Thyroid gland (tissue), 4 donors: ENCODE data around the gene TCERG1. TPM values are rescaled to one million over a fixed set of nuclear protein-coding genes. Genes with fewer than 3 reads are reported as not detected.

Experiments used
- DNase-seq, 2 donors: peaks; one replicate each; pipeline ENCODE4 v3.0.0-alpha.2; 2019
- H3K27ac ChIP-seq, 3 donors: fragments of 200-600 bp; sonication (generic); 1 replicate in 2 of 3; 2 replicates in 1 of 3; pipeline ENCODE4 v1.5.1; 2016 to 2019; ENCODE audit warnings: mild to moderate bottlenecking in 1 of 3, moderate library complexity in 1 of 3
- H3K27me3 ChIP-seq: fragments of 200-600 bp; sonication (generic); one replicate; pipeline ENCODE4 v1.5.1; 2019
- H3K36me3 ChIP-seq, 2 donors: fragments of 200-600 bp; sonication (generic); one replicate each; pipeline ENCODE4 v1.5.1; 2016 to 2019
- H3K4me1 ChIP-seq, 2 donors: fragments of 200-600 bp; sonication (generic); one replicate each; pipeline ENCODE4 v1.5.1; 2017 to 2019
- H3K4me3 ChIP-seq, 3 donors: fragments of 200-600 bp; sonication (generic); replicated peaks in 1 of 3; 1 replicate in 2 of 3; 2 replicates in 1 of 3; pipeline ENCODE4 v1.5.1; 2016; ENCODE audit warnings: mild to moderate bottlenecking in 1 of 3
- H3K9me3 ChIP-seq: fragments of 200-600 bp; sonication (generic); one replicate; pipeline ENCODE4 v1.5.1; 2017
- CTCF ChIP-seq, 6 experiments: fragments of 200-600 bp in 3 of 6; fragments of 450-650 bp in 3 of 6; sonication (generic) in 3 of 6; IDR thresholded peaks; one replicate each; pipeline ENCODE4 v1.5.1; 2016 to 2019; ENCODE audit warnings: antibody characterized with exemption in 6 of 6, mild to moderate bottlenecking in 2 of 6, inconsistent platforms in 1 of 6, moderate library complexity in 1 of 6
- POLR2A ChIP-seq, 2 donors: fragments of 450-650 bp; IDR thresholded peaks; one replicate each; pipeline ENCODE4 v1.6.1; 2017; ENCODE audit warnings: antibody characterized with exemption in 2 of 2, mild to moderate bottlenecking in 2 of 2, moderate library complexity in 1 of 2
- WGBS, 2 donors: methylation state at CpG; one replicate each; pipeline ENCODE4 v1.1.5; 2017; 5-methylcytosine and 5-hydroxymethylcytosine counted together
- intact Hi-C: fragments of 100-400 bp; cut with DNase I; formaldehyde crosslinking; loops from one replicate; pipeline ENCODE4 v1.15.1; 2023
- total RNA-seq, 4 donors: library from RNA; depleted of rRNA; stranded (reverse); fragments of >200 nt; gene quantifications; one replicate each; pipeline ENCODE4 v1.2.3, GENCODE V29; 2016

The TCERG1 gene
- total RNA-seq, 4 donors from 2014 or later, result 50.0 to 106 (median 62.4) TPM

- intact Hi-C loops, result loop anchor here (10.0 kb wide), 1 partner anchor 646 kb away; no protein-coding TSS in a partner anchor
- Histone ChIP-seq H3K4me1 (no peaks in the 10 kb centered on the region), H3K36me3 (no peaks in the 10 kb centered on the region), H3K9me3 (no peaks in the 10 kb centered on the region), H3K27ac (no peak overlapping the region), H3K4me3 (no peak overlapping the region), H3K27me3 (no peaks in the 10 kb centered on the region)
- TF ChIP-seq POLR2A (IDR thresholded peaks at IDR 0.05) (no peak), CTCF (IDR thresholded peaks at IDR 0.05) (no peak)
- WGBS, 2 donors, result 92 to 96% methylated on average over 3 of the region's 3 CpGs
- no peak for DNase-seq
These were observed 91.3 kb downstream of the TCERG1 start for GRCh38 chr5:146538432-146538831.

- no peaks in the 10 kb centered on the region for H3K4me1 ChIP-seq
- no peaks in the 10 kb centered on the region for H3K27me3 ChIP-seq
- DNase-seq, result no peak
- TF ChIP-seq CTCF (IDR thresholded peaks at IDR 0.05), result no peak
- TF ChIP-seq POLR2A (IDR thresholded peaks at IDR 0.05), result no peak
- intact Hi-C loops, result loop anchor here (5.0 to 10.0 kb wide), 2 partner anchors 427 to 645 kb away; no protein-coding TSS in a partner anchor
- no peak overlapping the region for H3K27ac ChIP-seq
- no peaks in the 10 kb centered on the region for H3K36me3 ChIP-seq
- H3K4me3 ChIP-seq, result no peak overlapping the region
- no peaks in the 10 kb centered on the region for H3K9me3 ChIP-seq
- 94 to 95% methylated on average over 4 of the region's 4 CpGs for WGBS, 2 donors
These were observed 92.8 kb downstream of the TCERG1 start for GRCh38 chr5:146539973-146540372.

- Histone ChIP-seq H3K27ac (no peak overlapping the region), H3K27me3 (no peaks in the 10 kb centered on the region), H3K4me3 (no peak overlapping the region), H3K4me1 (no peaks in the 10 kb centered on the region), H3K9me3 (no peaks in the 10 kb centered on the region), H3K36me3 (no peaks in the 10 kb centered on the region)
- DNase-seq, result no peak
- TF ChIP-seq POLR2A (IDR thresholded peaks at IDR 0.05), result no peak
- no peak for TF ChIP-seq CTCF (IDR thresholded peaks at IDR 0.05)
- intact Hi-C loops, result loop anchor here (5.0 kb wide), 1 partner anchor 427 kb away; no protein-coding TSS in a partner anchor
- WGBS, 2 donors, result 76 to 79% methylated on average over 2 of the region's 2 CpGs
These were observed 93.3 kb downstream of the TCERG1 start for GRCh38 chr5:146540414-146540813.

GRCh38 chr5:146541958-146542849 is 95.1 kb downstream of the TCERG1 start:
- intact Hi-C loops, result loop anchor here (5.0 kb wide), 1 partner anchor 425 kb away; no protein-coding TSS in a partner anchor

More at GRCh38 chr5:146541958-146542849, 95.1 kb downstream of the TCERG1 start:
- Histone ChIP-seq H3K4me3 (no peak overlapping the region), H3K9me3 (no peaks in the 10 kb centered on the region), H3K36me3 (no peaks in the 10 kb centered on the region), H3K27ac (no peak overlapping the region), H3K4me1 (no peaks in the 10 kb centered on the region), H3K27me3 (no peaks in the 10 kb centered on the region)
- DNase-seq, result peak; percentile 72 to 79
- TF ChIP-seq CTCF (IDR thresholded peaks at IDR 0.05), result peak; percentile 56 to 89 (median 75)
- no peak for TF ChIP-seq POLR2A (IDR thresholded peaks at IDR 0.05)
- WGBS, 2 donors, result 29 to 33% methylated on average over 16 of the region's 16 CpGs
